Suprapubic skin (tissue), 4 donors: ENCODE measurements around the gene SPNS1.

ENCODE experiments used
- CTCF ChIP-seq, 2 donors: fragments of 200-600 bp in 1 of 2; fragments of 450-650 bp in 1 of 2; sonication (generic) in 1 of 2; IDR thresholded peaks; one replicate each; pipeline ENCODE4 v1.5.1; 2016 to 2019; ENCODE audit warnings: antibody characterized with exemption in 2 of 2, mild to moderate bottlenecking in 1 of 2, moderate library complexity in 1 of 2
- EP300 ChIP-seq: sonication (generic); formaldehyde crosslinking; IDR thresholded peaks from one replicate; pipeline ENCODE4 v1.6.1; 2017; ENCODE audit warnings: antibody characterized with exemption
- POLR2A ChIP-seq, 2 donors: fragments of 450-650 bp; IDR thresholded peaks; one replicate each; pipeline ENCODE4 v1.6.1; 2017; ENCODE audit warnings: antibody characterized with exemption in 2 of 2, mild to moderate bottlenecking in 2 of 2, moderate library complexity in 2 of 2
- POLR2AphosphoS5 ChIP-seq, 3 donors: sonication (generic); formaldehyde crosslinking; IDR thresholded peaks; one replicate each; pipeline ENCODE4 v1.6.1; 2017; ENCODE audit warnings: antibody characterized with exemption in 3 of 3

- no peak for TF ChIP-seq CTCF (IDR thresholded peaks at IDR 0.05)
- TF ChIP-seq POLR2AphosphoS5 (IDR thresholded peaks at IDR 0.05), result no peak
- no peak for TF ChIP-seq POLR2A (IDR thresholded peaks at IDR 0.05)
- TF ChIP-seq EP300, result no peak
Measured at GRCh38 chr16:28935924-28936783, 38.4 kb upstream of the SPNS1 start.
